MM.1S (cell line): ENCODE results near the gene KLHL3.

Source experiments
- EZH2 ChIP-seq: fragments of 300-600 bp; sonication (generic); optimal IDR thresholded peaks from 2 replicates; pipeline ENCODE3; 2017; ENCODE audit warnings: low read depth, mild to moderate bottlenecking, antibody characterized with exemption, low read length, mixed read lengths
- EZH2phosphoT487 ChIP-seq: fragments of 300-600 bp; sonication (generic); IDR thresholded peaks from 2 replicates; pipeline ENCODE4 v1.6.1; 2018; ENCODE audit warnings: antibody characterized with exemption, low read length
- TF ChIP-seq, protein P1 (sequence below): fragments of 300-600 bp; sonication (generic); IDR thresholded peaks from 2 replicates; pipeline ENCODE4 v1.5.1; 2016; ENCODE audit warnings: antibody characterized with exemption, low read length, mixed read lengths

DNA sequence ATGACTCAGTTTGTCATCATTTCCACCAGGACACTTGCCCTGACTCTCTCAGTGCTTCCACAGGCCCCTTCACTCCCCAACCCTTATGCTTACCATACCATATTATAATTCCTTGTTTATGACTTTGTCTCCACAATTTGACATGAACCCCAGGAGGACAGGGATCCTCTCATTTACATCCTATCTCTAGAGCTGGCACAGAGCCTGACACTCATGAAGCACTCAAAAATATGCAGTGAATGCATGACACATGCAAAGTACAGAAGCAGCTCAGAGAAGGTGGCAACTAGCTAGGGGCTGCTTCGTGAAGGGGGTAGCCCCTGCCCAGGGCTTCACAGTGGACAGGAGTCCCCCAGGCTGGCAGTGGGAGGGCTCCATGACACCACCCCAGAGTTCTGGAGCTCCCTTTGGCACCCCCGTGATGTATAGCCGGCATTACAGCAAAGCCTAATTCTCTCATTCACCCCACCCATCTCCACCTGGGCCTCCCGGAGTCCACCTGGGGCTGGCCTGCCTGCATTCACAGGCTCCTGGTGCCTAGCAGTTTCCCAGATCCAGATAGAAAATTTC, 124.8 kb downstream of the KLHL3 start:
- TF ChIP-seq EZH2, result no peak
- TF ChIP-seq EZH2phosphoT487, result no peak
- TF ChIP-seq, protein P1, sequence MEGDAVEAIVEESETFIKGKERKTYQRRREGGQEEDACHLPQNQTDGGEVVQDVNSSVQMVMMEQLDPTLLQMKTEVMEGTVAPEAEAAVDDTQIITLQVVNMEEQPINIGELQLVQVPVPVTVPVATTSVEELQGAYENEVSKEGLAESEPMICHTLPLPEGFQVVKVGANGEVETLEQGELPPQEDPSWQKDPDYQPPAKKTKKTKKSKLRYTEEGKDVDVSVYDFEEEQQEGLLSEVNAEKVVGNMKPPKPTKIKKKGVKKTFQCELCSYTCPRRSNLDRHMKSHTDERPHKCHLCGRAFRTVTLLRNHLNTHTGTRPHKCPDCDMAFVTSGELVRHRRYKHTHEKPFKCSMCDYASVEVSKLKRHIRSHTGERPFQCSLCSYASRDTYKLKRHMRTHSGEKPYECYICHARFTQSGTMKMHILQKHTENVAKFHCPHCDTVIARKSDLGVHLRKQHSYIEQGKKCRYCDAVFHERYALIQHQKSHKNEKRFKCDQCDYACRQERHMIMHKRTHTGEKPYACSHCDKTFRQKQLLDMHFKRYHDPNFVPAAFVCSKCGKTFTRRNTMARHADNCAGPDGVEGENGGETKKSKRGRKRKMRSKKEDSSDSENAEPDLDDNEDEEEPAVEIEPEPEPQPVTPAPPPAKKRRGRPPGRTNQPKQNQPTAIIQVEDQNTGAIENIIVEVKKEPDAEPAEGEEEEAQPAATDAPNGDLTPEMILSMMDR, result no peak
